Natural killer cell (primary cell): Measurements from ENCODE around the gene IPO13. TPM values are rescaled to one million over a fixed set of nuclear protein-coding genes. Genes with fewer than 3 reads are reported as not detected.

Experiments used
- ATAC-seq, 3 donors: fragments of 150-1000 bp in 2 of 3; fragments of 200-7000 bp in 1 of 3; cut with Tn5 transposase; 1 replicate in 1 of 3; 2 replicates in 2 of 3; pipeline ENCODE4 v1.10.0; 2021; ENCODE audit warnings: mild to moderate bottlenecking in 2 of 3, moderate library complexity in 2 of 3
- DNase-seq, 2 donors: peaks; one replicate each; pipeline versions ENCODE4 v3.0.0 to v3.0.0-alpha.2; 2013 to 2021; ENCODE audit warnings: mixed read lengths in 1 of 2
- H3K27ac ChIP-seq: one replicate; pipeline ENCODE4 v1.5.1; 2013; ENCODE audit warnings: mild to moderate bottlenecking, low read length
- H3K27me3 ChIP-seq: one replicate; pipeline ENCODE4 v1.6.1; 2013; ENCODE audit warnings: low read length; ENCODE audit not compliant: control insufficient read depth, insufficient read depth
- H3K36me3 ChIP-seq: one replicate; pipeline ENCODE4 v1.6.1; 2013; ENCODE audit warnings: low read length; ENCODE audit not compliant: control insufficient read depth, insufficient read depth
- H3K4me1 ChIP-seq: one replicate; pipeline ENCODE4 v1.6.1; 2013; ENCODE audit warnings: low read length; ENCODE audit not compliant: control insufficient read depth, insufficient read depth
- H3K4me3 ChIP-seq: one replicate; pipeline ENCODE4 v1.5.1; 2013; ENCODE audit warnings: low read length
- H3K9me3 ChIP-seq: one replicate; pipeline ENCODE4 v1.6.1; 2013; ENCODE audit warnings: low read length; ENCODE audit not compliant: control insufficient read depth, insufficient read depth
- H3K27ac Mint-ChIP-seq, 2 donors: one replicate each; pipeline ENCODE4 v1.8.0; 2022; ENCODE audit warnings: mild to moderate bottlenecking in 2 of 2, mixed read lengths in 2 of 2, moderate library complexity in 1 of 2
- H3K27me3 Mint-ChIP-seq, 2 donors: one replicate each; pipeline ENCODE4 v1.8.0; 2022; ENCODE audit warnings: low read depth in 2 of 2, mixed read lengths in 2 of 2
- H3K36me3 Mint-ChIP-seq: one replicate; pipeline ENCODE4 v1.8.0; 2022; ENCODE audit warnings: mixed read lengths
- H3K4me1 Mint-ChIP-seq, 2 donors: one replicate each; pipeline ENCODE4 v1.8.0; 2022; ENCODE audit warnings: mixed read lengths in 2 of 2
- H3K4me3 Mint-ChIP-seq: one replicate; pipeline ENCODE4 v1.8.0; 2022; ENCODE audit warnings: mild to moderate bottlenecking, moderate library complexity, mixed read lengths
- H3K9me3 Mint-ChIP-seq, 2 donors: one replicate each; pipeline ENCODE4 v1.8.0; 2022; ENCODE audit warnings: mixed read lengths in 2 of 2
- whole genome bisulfite sequencing: methylation state at CpG from one replicate; pipeline ENCODE4 v1.1.7; 2013; ENCODE audit warnings: missing lambda C conversion rate; ENCODE audit not compliant: insufficient coverage; 5-methylcytosine and 5-hydroxymethylcytosine counted together
- intact Hi-C: fragments of 100-400 bp; cut with micrococcal nuclease; formaldehyde crosslinking; loops from one replicate; pipeline ENCODE4 v1.14.2; 2022
- total RNA-seq, 4 donors: library from RNA; stranded (reverse); fragments of 120-200 nt in 1 of 4; gene quantifications; one replicate each; pipeline versions ENCODE4 v1.2.3 to v1.2.4, GENCODE V29; 2013 to 2022
- TF ChIP-seq, protein P1 (sequence below): fragments of 200-600 bp; IDR thresholded peaks from one replicate; pipeline ENCODE4 v1.8.0; 2022; ENCODE audit warnings: antibody characterized with exemption

Gene IPO13
- total RNA-seq, 3 donors from 2014 or later (not counting 1 experiment from before 2014, with no cell fraction given): 18.1 to 22.7 (median 18.4) TPM

DNA sequence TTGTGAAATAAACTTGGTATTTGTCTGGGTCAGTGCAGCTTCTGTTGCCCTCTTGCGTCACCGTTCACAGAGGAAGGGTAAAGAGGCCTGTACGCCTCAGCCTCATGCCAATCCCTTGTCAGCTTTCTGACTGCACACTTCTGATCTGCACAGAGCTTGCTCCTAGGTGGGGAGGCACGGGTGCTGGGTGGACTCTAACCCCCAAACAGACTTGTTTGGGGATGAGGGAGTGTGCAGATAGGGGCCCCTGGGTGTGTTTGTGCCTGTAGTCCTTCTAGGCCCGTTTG lies 31.5 kb downstream of the IPO13 start:
- H3K4me3 ChIP-seq: no peak overlapping the region
- H3K4me3 Mint-ChIP-seq: peak overlapping the region; percentile 76
- peaks cover 40 to 73% of the 10 kb centered on the region in 2 donors for H3K4me1 Mint-ChIP-seq
- H3K9me3 Mint-ChIP-seq: no peaks in the 10 kb centered on the region
- no peak overlapping the region for H3K27ac Mint-ChIP-seq
- H3K4me1 ChIP-seq: peaks cover 49% of the 10 kb centered on the region
- H3K27me3 Mint-ChIP-seq: no peaks in the 10 kb centered on the region
- ATAC-seq: no peak
- DNase-seq: no peak
- H3K27ac ChIP-seq: no peak overlapping the region
- WGBS: 79% methylated on average over 5 of the region's 5 CpGs
- peaks cover 18% of the 10 kb centered on the region for H3K36me3 ChIP-seq
- peaks cover 9% of the 10 kb centered on the region for H3K36me3 Mint-ChIP-seq
- TF ChIP-seq, protein P1, sequence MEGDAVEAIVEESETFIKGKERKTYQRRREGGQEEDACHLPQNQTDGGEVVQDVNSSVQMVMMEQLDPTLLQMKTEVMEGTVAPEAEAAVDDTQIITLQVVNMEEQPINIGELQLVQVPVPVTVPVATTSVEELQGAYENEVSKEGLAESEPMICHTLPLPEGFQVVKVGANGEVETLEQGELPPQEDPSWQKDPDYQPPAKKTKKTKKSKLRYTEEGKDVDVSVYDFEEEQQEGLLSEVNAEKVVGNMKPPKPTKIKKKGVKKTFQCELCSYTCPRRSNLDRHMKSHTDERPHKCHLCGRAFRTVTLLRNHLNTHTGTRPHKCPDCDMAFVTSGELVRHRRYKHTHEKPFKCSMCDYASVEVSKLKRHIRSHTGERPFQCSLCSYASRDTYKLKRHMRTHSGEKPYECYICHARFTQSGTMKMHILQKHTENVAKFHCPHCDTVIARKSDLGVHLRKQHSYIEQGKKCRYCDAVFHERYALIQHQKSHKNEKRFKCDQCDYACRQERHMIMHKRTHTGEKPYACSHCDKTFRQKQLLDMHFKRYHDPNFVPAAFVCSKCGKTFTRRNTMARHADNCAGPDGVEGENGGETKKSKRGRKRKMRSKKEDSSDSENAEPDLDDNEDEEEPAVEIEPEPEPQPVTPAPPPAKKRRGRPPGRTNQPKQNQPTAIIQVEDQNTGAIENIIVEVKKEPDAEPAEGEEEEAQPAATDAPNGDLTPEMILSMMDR: no peak
- H3K27me3 ChIP-seq: no peaks in the 10 kb centered on the region
- H3K9me3 ChIP-seq: no peaks in the 10 kb centered on the region
- intact Hi-C loops: no loop called here

DNA sequence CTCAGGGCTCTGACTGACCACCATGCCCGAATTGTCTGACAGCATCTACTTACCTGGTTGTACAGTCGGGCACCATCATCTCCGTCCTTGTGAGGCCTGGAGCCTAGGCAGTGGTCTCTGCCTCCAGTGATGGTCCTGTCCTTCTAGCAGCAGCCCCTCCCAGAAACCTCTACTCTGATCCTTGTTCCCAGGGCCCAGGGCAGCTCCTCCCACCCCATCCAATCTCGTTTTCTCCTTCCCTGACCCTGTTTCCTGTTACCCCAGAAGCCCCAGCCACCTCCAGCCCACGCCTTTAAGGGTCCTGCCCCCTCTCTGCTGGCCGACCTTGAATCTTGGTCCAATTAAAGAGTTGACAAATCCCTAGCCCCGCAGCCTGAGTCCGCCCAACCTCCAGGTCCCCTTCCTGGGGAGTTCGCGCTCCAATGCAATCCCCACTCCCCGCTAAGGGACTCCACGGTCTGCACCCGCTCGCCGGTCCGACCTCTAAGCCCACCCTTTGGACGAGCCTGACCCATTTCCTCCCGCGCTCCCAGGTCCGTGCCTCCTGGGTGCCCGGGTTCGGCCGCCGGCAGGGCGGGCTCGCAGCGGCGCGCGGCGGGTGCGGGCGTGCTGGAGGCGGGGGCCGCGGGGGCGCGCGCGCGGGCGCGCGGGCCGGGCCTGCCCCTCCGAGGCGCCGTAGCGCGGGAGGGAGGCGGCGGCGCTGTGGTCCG lies 32.0 kb downstream of the IPO13 start, which contains the start of gene B4GALT2:
Gene B4GALT2 (plus strand): TSS at position 660 of the 710 bp plus-strand sequence. CDS start 1,951 bp downstream, outside the sequence.
- DNase-seq (peak; percentile 53 to 63), ATAC-seq (peak in 2 of 3 donors; percentile 28 to 32)
- Histone ChIP-seq H3K9me3 (no peaks in the 10 kb centered on the region), H3K4me1 (peaks cover 49% of the 10 kb centered on the region), H3K27me3 (no peaks in the 10 kb centered on the region), H3K36me3 (peaks cover 18% of the 10 kb centered on the region), H3K27ac (no peak within 1 kb of the TSS), H3K4me3 (peak within 1 kb of the TSS; percentile 39)
- Mint-ChIP-seq H3K4me3 (peak within 1 kb of the TSS; percentile 90), H3K4me1 (peaks cover 35 to 70% of the 10 kb centered on the region in 2 donors), H3K27me3 (no peaks in the 10 kb centered on the region), H3K9me3 (no peaks in the 10 kb centered on the region), H3K36me3 (peaks cover 9% of the 10 kb centered on the region), H3K27ac (peak within 1 kb of the TSS in 1 of 2 donors; percentile 60)
- TF ChIP-seq, protein P1: no peak
- intact Hi-C loops: no loop called here
- WGBS: 8% methylated on average over 54 of the region's 54 CpGs

DNA sequence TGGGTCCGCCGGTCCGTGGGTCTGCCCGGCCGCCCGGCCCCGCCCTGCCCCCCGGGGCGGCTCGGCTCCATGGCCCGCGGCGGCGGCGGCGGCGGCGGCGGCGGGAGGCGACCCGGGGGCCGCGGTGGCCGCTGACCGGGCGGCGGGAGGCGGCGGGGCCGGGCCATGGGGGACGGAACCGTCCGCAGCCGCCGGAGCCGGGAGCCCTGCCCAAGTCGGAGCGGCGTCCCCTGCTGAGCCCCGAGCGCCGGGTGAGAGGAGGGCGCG lies 32.4 kb downstream of the IPO13 start:
- peaks cover 18% of the 10 kb centered on the region for H3K36me3 ChIP-seq
- Mint-ChIP-seq H3K27me3 (no peaks in the 10 kb centered on the region), H3K4me3 (no peak overlapping the region), H3K4me1 (peaks cover 30 to 65% of the 10 kb centered on the region in 2 donors), H3K27ac (no peak overlapping the region), H3K9me3 (no peaks in the 10 kb centered on the region), H3K36me3 (peaks cover 9% of the 10 kb centered on the region)
- H3K27me3 ChIP-seq: no peaks in the 10 kb centered on the region
- DNase-seq (no peak), ATAC-seq (no peak)
- TF ChIP-seq, protein P1: no peak
- H3K4me1 ChIP-seq: peaks cover 44% of the 10 kb centered on the region
- no peaks in the 10 kb centered on the region for H3K9me3 ChIP-seq
- no peak overlapping the region for H3K4me3 ChIP-seq
- WGBS: under 1% methylated on average over 45 of the region's 45 CpGs
- intact Hi-C loops: no loop called here
- no peak overlapping the region for H3K27ac ChIP-seq
